DMS 273 (cell line): ENCODE data around the gene SEC14L1.
"Not testable (repeated sequence)": the region's sequence is repeated elsewhere in the genome, so short reads cannot be mapped to it uniquely, and the experiment has no call there.

ENCODE experiments used
- DNase-seq: peaks from one replicate; lab custom pipeline; 2025; ENCODE audit not compliant: unreplicated experiment; lab: John Stamatoyannopoulos, UW

Gene SEC14L1

DNA sequence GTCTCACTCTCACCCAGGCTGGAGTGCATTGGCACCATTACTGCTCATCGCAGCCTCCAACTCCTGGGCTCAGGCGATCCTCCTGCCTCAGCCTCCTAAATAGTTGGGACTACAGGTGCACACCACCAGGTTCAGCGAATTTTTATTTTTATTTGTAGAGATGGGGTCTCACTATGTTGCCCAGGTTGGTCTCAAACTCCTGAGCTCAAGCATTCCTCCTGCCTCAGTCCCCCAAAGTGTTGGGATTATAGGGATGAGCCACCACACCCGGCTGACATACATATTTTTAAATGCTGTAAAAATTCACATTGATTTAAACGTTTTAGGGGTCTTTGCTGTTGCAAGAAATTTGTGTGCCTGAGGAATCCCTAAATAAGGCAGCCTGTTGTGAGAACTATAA, 24.8 kb upstream of the SEC14L1 start:
- no peak for DNase-seq

DNA sequence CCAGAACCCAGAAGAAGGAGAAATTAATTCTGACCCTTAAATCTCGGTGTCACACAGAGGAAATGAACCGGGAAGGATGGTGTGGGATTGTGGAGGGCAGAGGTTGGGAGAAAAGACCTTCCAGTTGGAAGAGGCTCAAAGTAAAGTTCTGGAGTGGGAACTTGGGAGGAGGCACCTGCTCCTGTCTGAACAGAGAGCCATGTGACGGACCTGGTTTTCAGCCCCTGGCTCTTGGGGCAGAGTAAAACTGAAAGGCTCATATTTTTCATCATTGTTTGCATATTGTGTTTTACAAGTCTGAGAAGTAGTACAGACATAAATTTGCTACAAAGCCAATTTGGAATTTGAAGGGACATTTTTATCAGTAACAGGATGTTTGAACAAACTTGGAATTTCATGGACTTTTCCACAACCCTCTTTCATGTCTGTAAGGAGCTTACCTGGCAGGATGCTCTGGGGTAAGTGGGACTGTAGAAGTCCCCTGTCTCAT, 24.4 kb upstream of the SEC14L1 start:
- no peak for DNase-seq

DNA sequence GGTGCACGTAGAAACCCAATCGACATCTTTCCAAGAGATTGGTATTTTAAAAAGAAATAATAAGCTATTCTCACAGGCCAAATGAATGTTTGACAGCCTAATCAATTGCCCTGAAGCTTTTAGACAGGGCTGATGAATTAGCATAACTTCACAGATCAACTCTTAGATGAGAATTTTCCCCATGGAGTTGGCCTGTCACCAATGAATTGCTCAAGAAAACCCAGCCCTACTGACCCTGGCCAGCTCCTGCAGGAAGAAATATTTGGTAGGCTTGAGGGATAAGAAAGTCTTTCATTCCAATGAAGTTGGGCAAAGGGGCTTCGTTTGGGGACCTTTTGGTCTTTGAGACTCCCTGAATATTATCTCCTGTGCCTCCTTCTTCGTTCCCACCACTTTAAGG, 23.4 kb upstream of the SEC14L1 start:
- no peak for DNase-seq

DNA sequence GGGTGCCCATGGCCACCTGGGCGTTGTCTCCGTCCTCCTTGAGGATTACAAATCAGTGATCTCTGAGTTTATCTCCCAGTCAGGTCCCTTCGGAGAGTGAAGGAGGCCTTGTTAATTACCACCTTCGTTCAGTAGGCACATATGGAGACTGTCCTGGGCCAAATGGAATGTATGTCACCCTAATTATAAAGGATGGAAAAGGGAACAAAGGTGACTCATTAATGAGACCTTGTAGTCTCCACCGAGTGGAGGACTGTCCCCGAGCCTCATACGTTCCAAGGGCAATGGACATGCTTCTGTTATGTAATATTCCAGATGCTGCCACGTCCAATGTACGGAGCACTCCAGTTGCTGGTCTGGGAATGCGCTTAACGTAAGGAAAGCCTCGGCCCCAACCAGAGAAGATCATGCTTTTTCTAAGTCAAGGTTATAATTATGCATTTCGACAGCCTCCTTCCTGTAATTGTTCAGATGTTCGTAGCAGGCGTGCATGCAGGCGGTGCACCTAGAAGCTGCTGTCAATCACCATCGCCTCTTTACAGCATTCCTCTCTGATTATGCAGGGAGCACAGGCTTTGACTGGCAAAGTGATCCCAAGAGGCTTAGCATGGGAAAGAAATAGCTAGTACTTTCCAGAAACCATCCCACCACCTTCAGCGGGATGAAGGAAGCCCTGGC, 22.4 kb upstream of the SEC14L1 start:
- no peak for DNase-seq

DNA sequence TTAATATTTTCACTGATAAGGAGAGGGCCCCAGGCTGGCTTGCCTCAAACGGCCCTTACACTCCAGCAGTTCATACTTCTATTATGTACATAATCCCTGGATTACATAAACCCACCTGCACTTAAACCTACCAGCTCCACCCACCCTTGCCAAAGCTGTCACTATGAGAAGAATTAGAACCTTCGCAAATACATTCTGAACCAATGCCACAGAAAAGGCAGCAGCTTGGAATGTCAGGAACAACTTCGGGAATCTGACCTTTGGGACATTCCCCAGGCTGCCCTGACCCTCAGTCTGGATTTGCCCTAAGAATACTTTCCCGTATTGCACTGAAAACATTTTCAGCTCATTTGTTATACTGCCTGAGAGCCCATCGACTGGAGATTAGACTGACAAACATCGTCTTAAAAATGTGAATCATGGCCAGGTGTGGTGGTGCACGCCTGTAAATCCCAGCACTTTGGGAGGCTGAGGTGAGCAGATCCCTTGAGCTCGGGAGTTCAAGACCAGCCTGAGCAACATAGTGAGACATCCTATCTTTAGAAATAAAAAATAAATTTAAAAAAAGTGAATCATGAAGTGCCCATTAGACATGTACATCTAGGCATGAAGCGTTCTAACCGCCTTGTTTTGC, 21.0 kb upstream of the SEC14L1 start:
- no peak for DNase-seq

DNA sequence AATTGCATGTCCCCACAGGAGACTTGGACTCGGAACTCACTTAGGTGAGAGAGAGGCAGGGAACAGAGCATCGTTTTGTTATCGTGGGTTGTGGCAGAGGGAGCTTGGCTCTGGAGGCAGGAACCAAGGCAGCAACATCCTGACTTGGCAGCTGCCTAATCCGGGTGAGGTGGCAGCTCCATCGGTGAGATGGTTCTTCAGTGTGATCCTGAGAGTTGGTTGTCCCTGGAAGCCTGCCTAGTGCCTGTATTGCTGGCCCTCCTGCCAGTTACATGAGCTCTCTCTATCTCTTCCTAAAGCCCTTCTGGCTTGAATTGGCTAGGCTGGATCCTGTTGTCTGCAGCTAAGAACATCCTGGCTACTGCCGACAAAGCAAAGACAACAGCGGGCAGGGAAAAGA, 19.9 kb upstream of the SEC14L1 start:
- no peak for DNase-seq

DNA sequence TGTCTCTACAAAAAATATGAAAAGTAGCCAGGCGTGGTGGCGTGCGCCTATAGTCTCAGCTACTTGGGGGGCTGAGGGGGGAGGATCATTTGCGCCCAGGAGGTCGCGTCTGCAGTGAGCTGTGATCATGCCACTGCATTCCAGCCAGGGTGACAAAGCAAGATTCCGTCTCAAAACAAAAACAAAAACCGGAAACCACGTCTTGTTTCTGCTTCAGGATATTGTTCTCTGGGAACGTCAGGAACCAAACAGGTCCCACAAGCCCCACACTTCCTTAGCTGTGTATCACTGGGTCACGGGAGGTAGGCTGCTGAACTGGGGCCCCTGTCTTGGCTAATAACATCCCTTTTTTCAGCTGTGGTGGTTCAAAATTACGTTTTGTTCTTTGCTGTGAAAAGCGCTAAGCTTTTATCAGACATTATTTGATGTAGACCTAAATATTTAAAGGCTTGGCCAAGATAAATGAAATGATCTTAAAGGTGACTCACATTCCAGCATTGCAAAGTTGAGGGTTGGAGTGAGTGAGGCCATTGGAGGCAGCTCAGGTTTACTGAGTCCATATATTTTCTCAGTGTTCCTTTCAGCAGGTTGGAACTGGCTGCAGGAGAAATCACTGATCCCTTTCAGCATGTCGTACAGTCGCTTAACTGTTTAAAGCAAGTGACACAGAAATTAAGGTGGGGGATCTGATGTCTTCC, 16.4 kb upstream of the SEC14L1 start:
- DNase-seq, result no peak

DNA sequence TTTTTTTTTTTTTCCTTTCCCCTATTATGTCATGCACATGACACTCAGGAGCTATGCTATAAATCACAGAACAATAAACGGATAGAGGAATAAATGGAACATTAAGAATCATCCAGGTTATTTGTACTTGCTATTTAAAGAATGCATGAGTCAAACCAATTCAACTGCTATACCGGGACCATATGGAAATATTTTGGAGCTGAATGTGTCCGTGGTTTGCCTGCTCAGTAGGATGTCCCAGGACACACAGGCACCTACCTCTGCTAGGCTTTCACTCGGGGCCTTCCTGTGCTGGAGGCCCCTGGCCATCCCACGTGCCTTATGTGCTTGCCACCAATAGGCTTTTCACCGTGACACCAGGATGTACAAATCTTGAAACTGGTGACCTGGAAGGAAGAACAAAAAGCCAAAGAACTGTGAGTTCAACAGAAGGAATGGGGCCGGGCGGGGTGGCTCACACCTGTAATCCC, 15.3 kb upstream of the SEC14L1 start:
- no peak for DNase-seq

DNA sequence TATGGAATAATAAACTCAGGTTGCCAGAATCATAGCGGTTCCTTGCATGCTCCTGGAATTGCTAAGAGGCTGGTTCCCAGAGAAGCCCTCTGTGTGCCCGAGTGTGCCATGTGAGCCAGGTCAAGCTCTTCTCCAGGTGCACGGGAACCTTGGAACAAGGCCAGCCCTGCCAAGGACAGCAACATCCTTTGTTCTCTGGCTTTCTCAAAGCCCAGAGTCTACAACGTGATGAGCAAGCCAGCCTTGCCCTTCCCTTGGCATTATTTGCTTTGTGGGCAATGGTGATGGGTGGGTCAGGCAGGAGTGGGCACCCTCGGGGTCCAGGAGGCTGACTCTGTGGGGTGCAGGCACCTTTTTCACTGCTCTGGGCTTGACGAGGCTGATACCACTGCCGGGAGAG, 14.2 kb upstream of the SEC14L1 start:
- no peak for DNase-seq

DNA sequence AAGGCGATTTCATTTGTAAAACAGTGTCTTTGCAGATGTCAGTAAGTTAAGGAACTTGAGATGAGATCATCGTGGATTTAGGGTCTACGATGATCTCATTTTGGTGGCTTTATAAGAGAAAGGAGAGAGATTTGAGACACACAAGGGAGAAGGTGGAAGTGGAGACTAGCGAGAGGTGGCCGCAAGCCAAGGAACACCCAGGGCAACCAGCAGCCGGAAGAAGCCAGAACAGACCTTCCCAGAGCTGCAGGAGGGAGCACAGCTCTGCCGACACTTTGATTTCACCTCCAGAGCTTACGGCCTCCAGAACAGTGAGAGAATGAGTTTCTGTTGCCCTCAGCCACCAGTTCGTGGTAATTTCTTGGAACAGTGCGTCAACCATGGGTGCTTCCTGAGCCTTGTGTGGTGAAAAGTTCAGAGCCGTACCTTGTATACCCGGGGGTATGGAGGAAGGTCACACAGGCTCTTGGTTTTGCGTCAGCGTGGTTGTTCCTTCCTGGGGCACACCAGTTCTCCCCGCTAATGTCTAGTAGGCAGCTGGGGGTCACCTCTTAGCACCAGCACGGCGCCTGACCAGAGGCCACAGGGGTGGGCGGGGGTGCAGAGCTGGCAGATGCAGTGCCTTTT, 12.9 kb upstream of the SEC14L1 start:
- DNase-seq, result no peak

DNA sequence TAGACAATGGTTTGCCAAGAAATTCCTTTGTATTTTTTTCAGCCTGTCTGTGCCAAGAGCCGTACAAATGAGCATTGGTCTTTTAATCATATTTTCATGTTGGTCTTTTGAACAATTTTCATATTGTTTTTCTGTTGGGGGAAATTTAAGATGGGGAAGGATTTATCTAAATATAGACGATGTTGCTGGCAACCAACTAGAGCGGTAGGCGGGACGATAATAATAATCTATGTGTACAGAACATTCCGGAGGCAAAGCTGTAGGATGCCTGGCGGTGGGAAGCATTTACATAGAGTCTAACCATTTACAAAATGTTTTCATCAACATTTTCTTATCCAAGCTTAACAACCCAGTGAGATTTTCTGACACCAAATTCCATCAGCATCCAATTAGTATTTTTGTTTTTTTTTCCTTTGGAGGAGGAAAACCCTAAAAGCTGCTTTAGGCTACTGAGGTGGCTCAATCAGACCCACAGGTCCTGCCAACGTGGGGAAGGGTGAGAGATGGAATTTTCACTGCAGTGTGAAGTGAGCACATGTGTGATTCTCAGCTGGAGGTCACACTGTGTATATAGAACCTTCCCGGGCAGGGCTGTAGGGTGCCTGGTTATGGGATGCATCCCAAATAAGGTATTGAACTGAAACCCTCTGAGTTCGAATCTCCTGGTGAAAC, 11.7 kb upstream of the SEC14L1 start:
- DNase-seq, result no peak

DNA sequence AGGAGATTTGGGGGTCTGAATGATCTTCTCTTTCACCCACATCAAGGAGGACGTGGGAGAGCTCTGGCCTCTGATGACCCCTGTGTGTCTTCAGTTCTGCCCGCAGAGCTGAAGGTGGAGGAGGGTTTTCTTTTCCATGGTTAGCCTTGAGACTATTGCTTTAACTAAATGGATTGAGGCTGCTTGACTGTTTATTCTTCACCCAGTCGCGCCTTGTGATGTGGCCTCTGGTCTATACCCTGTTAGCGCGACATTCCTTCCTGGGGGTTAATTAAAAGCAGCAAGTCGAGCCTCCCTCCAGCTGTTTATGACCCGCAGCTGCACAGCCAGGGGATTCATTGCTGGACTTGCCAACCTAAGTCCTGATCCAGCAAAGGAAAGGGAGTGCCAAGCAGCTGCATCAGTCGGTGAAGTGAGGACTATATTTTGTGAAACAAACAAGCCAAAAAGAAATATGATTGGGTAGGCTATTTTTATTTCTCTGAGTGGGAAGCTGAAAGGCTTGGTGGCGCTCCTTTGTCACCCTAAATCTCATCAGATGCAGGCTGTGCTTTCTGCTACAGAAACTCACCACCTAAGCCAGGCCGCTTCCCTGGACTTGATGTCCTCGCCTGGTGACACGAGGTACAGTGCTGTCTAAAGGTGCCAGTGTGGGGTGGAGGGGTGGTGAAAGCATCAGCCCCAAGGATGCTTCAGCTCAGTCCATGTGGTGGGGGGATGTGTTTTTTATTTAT, 11.0 kb upstream of the SEC14L1 start:
- peak; percentile 15 for DNase-seq

DNA sequence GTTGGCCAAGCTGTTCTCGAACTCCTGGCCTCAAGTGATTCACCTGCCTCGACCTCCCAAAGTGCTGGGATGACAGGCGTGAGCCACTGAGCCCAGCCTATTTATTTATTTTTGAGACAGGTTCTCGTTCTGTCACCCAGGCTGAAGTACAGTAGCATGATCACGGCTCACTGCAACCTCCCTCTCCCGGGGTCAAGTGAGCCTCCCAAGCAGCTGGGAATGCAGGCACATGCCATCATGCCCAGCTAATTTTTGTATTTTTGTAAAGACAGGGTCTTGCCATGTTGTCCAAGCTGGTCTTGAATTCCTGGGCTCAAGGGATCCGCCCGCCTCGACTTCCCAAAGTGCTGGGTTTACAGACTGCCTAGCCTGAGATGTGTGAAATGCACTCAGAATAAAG, 10.2 kb upstream of the SEC14L1 start:
- DNase-seq, result no peak

DNA sequence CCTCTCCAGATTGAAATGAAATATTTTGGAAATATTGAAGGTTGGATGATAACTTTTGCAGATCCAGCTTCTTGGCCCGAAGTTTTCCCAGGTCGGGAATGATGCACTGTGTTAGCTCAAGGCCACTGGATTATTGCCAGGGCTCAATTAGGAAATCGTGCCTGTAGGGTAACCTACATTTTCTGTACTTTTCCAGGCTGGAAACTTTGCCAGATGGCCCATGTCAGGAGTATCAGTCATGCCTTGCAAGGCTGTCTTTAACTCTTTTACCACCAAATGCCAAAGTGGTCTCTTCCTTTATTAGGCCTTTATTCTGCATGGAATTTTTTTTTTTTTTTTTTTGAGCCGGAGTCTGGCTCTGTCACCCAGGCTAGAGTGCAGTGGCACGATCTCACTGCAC, 8.9 kb upstream of the SEC14L1 start:
- peak; percentile 59 for DNase-seq

DNA sequence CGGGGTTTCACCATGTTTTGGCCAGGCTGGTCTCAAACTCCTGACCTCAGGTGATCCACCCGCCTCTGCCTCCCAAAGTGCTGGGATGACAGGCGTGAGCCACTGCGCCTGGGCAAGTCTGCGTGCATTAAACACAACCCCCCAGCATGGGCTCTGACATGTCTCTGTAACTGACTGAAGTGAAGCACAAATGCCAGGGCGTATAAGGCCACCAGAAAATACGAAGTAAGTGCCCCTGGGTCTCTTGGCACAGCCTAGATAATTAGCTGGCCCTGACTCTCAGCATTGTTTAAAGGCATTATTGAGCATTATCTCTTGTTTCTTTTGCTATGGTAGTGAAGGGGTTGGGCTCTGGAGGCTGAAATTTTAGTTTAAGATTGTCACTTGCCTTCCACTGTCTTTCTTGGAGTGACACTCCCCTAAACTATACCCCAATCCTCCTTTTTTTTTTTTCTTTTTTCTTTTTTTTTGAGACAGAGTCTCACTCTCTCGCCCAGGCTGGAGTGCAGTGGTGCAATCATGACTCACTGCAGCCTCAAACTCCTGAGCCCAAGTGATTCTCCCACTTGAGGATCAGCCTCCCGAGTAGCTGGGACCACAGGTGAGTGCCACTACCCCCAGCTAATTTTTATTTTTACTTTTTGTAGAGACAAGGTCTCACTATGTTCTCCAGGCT, 8.2 kb upstream of the SEC14L1 start:
- DNase-seq, result no peak

DNA sequence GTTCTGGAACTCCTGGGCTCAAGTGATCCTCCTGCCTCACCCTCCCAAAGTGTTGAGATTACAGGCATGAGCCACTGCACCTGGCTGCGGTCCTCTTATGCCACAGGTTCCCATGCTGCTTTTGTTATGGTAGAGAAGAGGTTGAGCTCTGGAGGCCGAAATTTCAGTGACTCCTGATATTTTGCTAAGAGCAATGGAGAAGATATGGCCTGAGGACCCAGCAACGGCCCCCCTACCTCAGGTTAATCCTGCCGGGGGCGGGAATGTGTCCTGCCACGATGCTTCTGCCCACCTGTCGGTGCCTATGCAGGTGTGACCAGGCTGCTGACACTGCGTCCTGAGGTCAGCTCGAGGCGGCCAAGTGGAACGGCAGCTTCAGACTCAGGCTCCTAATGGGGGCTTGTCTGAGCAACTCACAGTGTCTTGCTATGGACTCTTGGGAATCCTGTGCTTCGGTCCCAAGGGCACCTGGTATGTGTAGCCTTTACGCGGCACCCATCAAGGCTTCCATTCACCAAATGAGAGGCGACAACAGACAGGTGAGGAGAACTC, 7.6 kb upstream of the SEC14L1 start:
- no peak for DNase-seq

DNA sequence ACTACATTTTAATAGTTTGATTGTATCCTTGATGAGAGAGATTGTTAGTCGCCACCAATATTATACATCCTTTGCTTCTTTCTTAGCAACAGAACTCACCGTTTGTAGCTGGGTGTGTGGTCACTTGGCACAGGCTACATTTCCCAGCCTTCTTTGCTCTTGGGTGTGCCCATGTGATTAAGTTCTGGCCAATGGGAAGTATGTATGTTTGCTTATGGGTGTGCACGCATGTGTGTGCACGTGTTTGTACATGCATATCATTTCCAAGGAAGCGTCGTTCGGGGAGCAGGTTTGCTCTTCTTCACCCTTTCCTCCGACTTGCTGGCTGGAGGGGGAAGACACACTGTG, 4.4 kb upstream of the SEC14L1 start:
- DNase-seq, result no peak

DNA sequence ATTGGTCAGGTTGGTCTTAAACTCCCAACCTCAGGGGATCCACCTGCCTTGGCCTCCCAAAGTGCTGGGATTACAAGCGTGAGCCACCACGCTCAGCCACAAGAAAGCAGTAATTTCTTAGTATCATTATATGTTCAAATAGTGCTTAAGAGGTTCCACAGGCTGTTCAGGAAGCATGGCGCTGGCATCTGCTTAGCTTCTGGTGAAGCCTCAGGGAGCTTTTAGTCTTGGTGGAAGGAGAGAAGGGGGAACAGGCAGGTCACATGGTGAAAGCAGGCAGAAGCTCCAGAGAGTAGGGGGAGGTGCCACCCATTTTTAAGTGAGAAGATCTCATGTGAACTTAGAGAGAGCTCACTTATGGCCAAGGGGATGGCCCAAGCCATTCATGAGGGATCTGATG, 3.7 kb upstream of the SEC14L1 start:
- DNase-seq, result no peak

DNA sequence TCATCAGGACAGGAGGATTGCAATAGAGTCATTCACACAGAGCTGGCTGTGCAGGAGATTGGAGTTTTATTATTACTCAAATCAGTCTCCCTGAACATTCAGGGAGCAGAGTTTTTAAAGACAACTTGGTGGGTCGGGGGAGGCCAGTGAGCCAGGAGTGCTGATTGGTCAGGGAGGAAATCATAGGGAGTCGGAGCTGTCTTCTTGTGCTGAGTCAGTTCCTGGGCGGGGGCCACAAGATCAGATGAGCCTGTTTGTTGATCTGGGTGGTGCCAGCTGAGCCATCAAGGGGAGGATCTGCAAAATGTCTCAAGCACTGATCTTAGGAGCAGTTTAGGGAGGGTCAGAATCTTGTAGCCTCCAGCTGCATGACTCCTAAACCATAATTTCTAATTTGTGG, 2.9 kb upstream of the SEC14L1 start:
- not testable (repeated sequence) for DNase-seq
